H9 (cell line): ENCODE results near the gene ZNF732. TPM values are rescaled to one million over a fixed set of nuclear protein-coding genes. Genes with fewer than 3 reads are reported as not detected.

ENCODE experiments used
- DNase-seq: peaks from one replicate; pipeline ENCODE4 v3.0.0-alpha.2; 2017
- H2AFZ ChIP-seq: one replicate; pipeline ENCODE4 v1.6.1; 2013; ENCODE audit warnings: mild to moderate bottlenecking, low read length, control low read depth, moderate library complexity
- H2AK5ac ChIP-seq: 2 replicates; pipeline ENCODE4 v1.6.1; 2013; ENCODE audit warnings: low read length, control low read depth, mixed read lengths; ENCODE audit not compliant: insufficient read length
- H2BK120ac ChIP-seq: one replicate; pipeline ENCODE4 v1.6.1; 2013; ENCODE audit warnings: low read depth, mild to moderate bottlenecking, low read length, control low read depth, inconsistent platforms; ENCODE audit not compliant: poor library complexity, severe bottlenecking
- H2BK12ac ChIP-seq: 2 replicates; pipeline ENCODE4 v1.6.1; 2013; ENCODE audit warnings: low read length, control low read depth, mixed read lengths, low read depth; ENCODE audit not compliant: insufficient read length
- H2BK15ac ChIP-seq: 2 replicates; pipeline ENCODE4 v1.6.1; 2013; ENCODE audit warnings: low read depth, low read length, control low read depth
- H2BK20ac ChIP-seq: one replicate; pipeline ENCODE4 v1.6.1; 2013; ENCODE audit warnings: low read depth, mild to moderate bottlenecking, low read length, control low read depth, inconsistent platforms; ENCODE audit not compliant: poor library complexity, severe bottlenecking
- H2BK5ac ChIP-seq: 2 replicates; pipeline ENCODE4 v1.6.1; 2013; ENCODE audit warnings: low read length, control low read depth, mixed read lengths; ENCODE audit not compliant: insufficient read length
- H3K14ac ChIP-seq: 2 replicates; pipeline ENCODE4 v1.6.1; 2013; ENCODE audit warnings: low read length, control low read depth; ENCODE audit not compliant: insufficient read depth
- H3K18ac ChIP-seq: 2 replicates; pipeline ENCODE4 v1.6.1; 2013; ENCODE audit warnings: low read depth, mild to moderate bottlenecking, mixed read lengths, low read length, control low read depth; ENCODE audit not compliant: insufficient read length
- H3K23ac ChIP-seq: 2 replicates; pipeline ENCODE4 v1.6.1; 2013; ENCODE audit warnings: low read length, control low read depth, mixed read lengths, low read depth; ENCODE audit not compliant: insufficient read length
- H3K23me2 ChIP-seq: 2 replicates; pipeline ENCODE4 v1.6.1; 2013; ENCODE audit warnings: low read depth, mild to moderate bottlenecking, mixed read lengths, low read length, control low read depth; ENCODE audit not compliant: insufficient read length, poor library complexity, severe bottlenecking
- H3K27ac ChIP-seq: 2 replicates; pipeline ENCODE4 v1.5.1; 2013; ENCODE audit warnings: low read length, control low read depth, mixed read lengths, low read depth; ENCODE audit not compliant: insufficient read length
- H3K27me3 ChIP-seq: 2 replicates; pipeline ENCODE4 v1.6.1; 2013; ENCODE audit warnings: low read length, control low read depth, inconsistent platforms; ENCODE audit not compliant: insufficient read depth
- H3K4ac ChIP-seq: 2 replicates; pipeline ENCODE4 v1.6.1; 2013; ENCODE audit warnings: low read depth, mild to moderate bottlenecking, control low read depth, inconsistent platforms, low read length, moderate library complexity
- H3K4me1 ChIP-seq: 2 replicates; pipeline ENCODE4 v1.6.1; 2013; ENCODE audit warnings: low read length, control low read depth, inconsistent platforms; ENCODE audit not compliant: insufficient read depth
- H3K4me2 ChIP-seq: 2 replicates; pipeline ENCODE4 v1.6.1; 2013; ENCODE audit warnings: low read length, control low read depth, mixed read lengths; ENCODE audit not compliant: insufficient read length, insufficient read depth
- H3K56ac ChIP-seq: 2 replicates; pipeline ENCODE4 v1.6.1; 2013; ENCODE audit warnings: low read depth, mild to moderate bottlenecking, mixed read lengths, low read length, control low read depth; ENCODE audit not compliant: insufficient read length
- H3K79me1 ChIP-seq: 2 replicates; pipeline ENCODE4 v1.6.1; 2013; ENCODE audit warnings: low read depth, mild to moderate bottlenecking, moderate library complexity, low read length, control low read depth, inconsistent platforms; ENCODE audit not compliant: insufficient read depth, poor library complexity, severe bottlenecking
- H3K79me2 ChIP-seq: 2 replicates; pipeline ENCODE4 v1.6.1; 2013; ENCODE audit warnings: low read length, control low read depth, inconsistent platforms; ENCODE audit not compliant: insufficient read depth
- H3K9ac ChIP-seq: 2 replicates; pipeline ENCODE4 v1.6.1; 2013; ENCODE audit warnings: low read length, control low read depth, mixed read lengths; ENCODE audit not compliant: insufficient read length; ENCODE audit errors: extremely low read depth
- H3K9me3 ChIP-seq: one replicate; pipeline ENCODE4 v1.6.1; 2013; ENCODE audit warnings: low read depth, low read length, inconsistent platforms; ENCODE audit not compliant: control insufficient read depth
- H3T11ph ChIP-seq: one replicate; pipeline ENCODE4 v1.6.1; 2013; ENCODE audit warnings: mild to moderate bottlenecking, low read length, control low read depth, inconsistent platforms
- H4K20me1 ChIP-seq: one replicate; pipeline ENCODE4 v1.6.1; 2013; ENCODE audit not compliant: control insufficient read depth, insufficient read length, insufficient read depth
- H4K5ac ChIP-seq: 2 replicates; pipeline ENCODE4 v1.6.1; 2013; ENCODE audit warnings: low read depth, mild to moderate bottlenecking, mixed read lengths, low read length, control low read depth; ENCODE audit not compliant: insufficient read length
- H4K8ac ChIP-seq: replicated peaks from 2 replicates; pipeline ENCODE4 v1.6.1; 2013; ENCODE audit warnings: low read length, control low read depth, mixed read lengths, low read depth; ENCODE audit not compliant: insufficient read length
- H4K91ac ChIP-seq: 2 replicates; pipeline ENCODE4 v1.6.1; 2013; ENCODE audit warnings: low read depth, mild to moderate bottlenecking, moderate library complexity, mixed read lengths, low read length, control low read depth; ENCODE audit not compliant: insufficient read length
- H3K27ac Mint-ChIP-seq, 3 experiments: 2 replicates in 2 of 3; 3 replicates in 1 of 3; pipeline ENCODE4 v1.8.0; 2020 to 2021; ENCODE audit warnings: mixed read lengths in 3 of 3, mild to moderate bottlenecking in 1 of 3, moderate library complexity in 1 of 3
- H3K27me3 Mint-ChIP-seq: 2 replicates; pipeline ENCODE4 v1.8.0; 2021; ENCODE audit warnings: low read depth, mild to moderate bottlenecking, moderate library complexity, mixed read lengths
- H3K36me3 Mint-ChIP-seq, 3 experiments: 2 replicates in 2 of 3; 3 replicates in 1 of 3; pipeline ENCODE4 v1.8.0; 2020 to 2021; ENCODE audit warnings: low read depth in 3 of 3, mixed read lengths in 3 of 3; ENCODE audit not compliant: insufficient read depth in 1 of 3
- H3K4me1 Mint-ChIP-seq, 2 experiments: 2 replicates each; pipeline ENCODE4 v1.8.0; 2020; ENCODE audit warnings: mixed read lengths in 2 of 2
- H3K4me3 Mint-ChIP-seq, 2 experiments: 2 replicates in 1 of 2; 3 replicates in 1 of 2; pipeline ENCODE4 v1.8.0; 2020 to 2021; ENCODE audit warnings: mild to moderate bottlenecking in 2 of 2, mixed read lengths in 2 of 2, moderate library complexity in 1 of 2
- H3K9me3 Mint-ChIP-seq, 2 experiments: 2 replicates in 1 of 2; 3 replicates in 1 of 2; pipeline ENCODE4 v1.8.0; 2020; ENCODE audit warnings: mild to moderate bottlenecking in 2 of 2, mixed read lengths in 2 of 2, moderate library complexity in 1 of 2
- CTCF ChIP-seq: fragments of 200-600 bp; sonication (generic); conservative IDR thresholded peaks from 3 replicates; pipeline ENCODE4 v1.8.0; 2021; ENCODE audit warnings: antibody characterized with exemption, mild to moderate bottlenecking
- WGBS: extraction: QIAGEN DNeasy Blood & Tissue Kit; methylation state at CpG from one replicate; pipeline ENCODE4 v1.1.7; 2013; ENCODE audit warnings: missing lambda C conversion rate, low lambda C conversion rate, mixed read lengths; ENCODE audit not compliant: insufficient read length; ENCODE audit errors: extremely low coverage; 5-methylcytosine and 5-hydroxymethylcytosine counted together
- total RNA-seq: library from RNA; stranded (reverse); gene quantifications from 2 replicates; pipeline ENCODE4 v1.2.1, GENCODE V29; 2021

The ZNF732 gene
- total RNA-seq, 1 experiment from 2014 or later: 13.6 TPM

DNA sequence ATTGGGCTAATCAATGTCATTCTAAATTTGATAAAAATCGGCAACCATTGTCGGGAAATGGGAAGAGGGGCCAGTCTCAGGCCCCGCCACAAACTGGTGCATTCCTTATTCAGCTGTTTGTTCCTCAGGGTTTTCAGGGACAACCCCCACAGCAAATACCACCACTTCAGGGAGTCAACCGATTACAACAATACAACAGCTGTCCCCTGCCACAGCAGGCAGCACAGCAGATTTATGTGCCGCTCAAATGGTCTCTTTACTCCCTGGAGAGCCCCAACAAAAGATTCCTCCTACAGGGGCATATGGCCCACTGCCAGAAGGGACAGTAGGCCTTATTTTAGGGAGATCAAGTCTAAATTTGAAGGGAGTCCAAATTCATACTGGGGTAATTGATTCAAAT is 61.8 kb downstream of the ZNF732 start:
- no peaks in the 10 kb centered on the region; the same call in 1 of the 2 replicates for H3K79me2 ChIP-seq
- no peak overlapping the region for H3K14ac ChIP-seq
- no peak overlapping the region for H2BK15ac ChIP-seq
- no CpG with 5 or more reads among the region's 5 CpGs for WGBS
- no peak overlapping the region for H3K4ac ChIP-seq
- no peak overlapping the region for H3K56ac ChIP-seq
- peaks cover 35% of the 10 kb centered on the region for H3K9me3 ChIP-seq
- H3K4me2 ChIP-seq: no peak overlapping the region
- Mint-ChIP-seq H3K36me3 (peaks cover 35 to 70% (median 67%) of the 10 kb centered on the region in 3 experiments), H3K27ac (no peak overlapping the region), H3K4me3 (no peak overlapping the region), H3K9me3 (peaks cover 92 to 96% of the 10 kb centered on the region in 2 experiments), H3K27me3 (no peaks in the 10 kb centered on the region), H3K4me1 (peaks cover 2 to 6% of the 10 kb centered on the region in 2 experiments; a peak in 2 of 4 replicates)
- no peaks in the 10 kb centered on the region for H3K27me3 ChIP-seq
- no peak overlapping the region for H3K18ac ChIP-seq
- H3K4me1 ChIP-seq: no peaks in the 10 kb centered on the region; the same call in 1 of the 2 replicates
- no peak overlapping the region for H2BK5ac ChIP-seq
- H3T11ph ChIP-seq: no peak overlapping the region
- H2AFZ ChIP-seq: no peak overlapping the region
- H2AK5ac ChIP-seq: no peak overlapping the region
- no peak for DNase-seq
- no peak overlapping the region for H2BK120ac ChIP-seq
- H4K20me1 ChIP-seq: no peaks in the 10 kb centered on the region
- H3K9ac ChIP-seq: no peak overlapping the region
- no peak overlapping the region for H2BK12ac ChIP-seq
- H3K23ac ChIP-seq: no peak overlapping the region
- no peaks in the 10 kb centered on the region for H3K23me2 ChIP-seq
- no peak overlapping the region for H4K91ac ChIP-seq
- H4K5ac ChIP-seq: no peak overlapping the region
- H4K8ac ChIP-seq: no peak overlapping the region
- no peak for TF ChIP-seq CTCF
- H3K79me1 ChIP-seq: no peaks in the 10 kb centered on the region
- H2BK20ac ChIP-seq: no peak overlapping the region
- H3K27ac ChIP-seq: no peak overlapping the region
